ENCODE results near the gene TMEM132E. TPM values are rescaled to one million over a fixed set of nuclear protein-coding genes. Genes with fewer than 3 reads are reported as not detected.

TMEM132E gene
- total and polyA plus RNA-seq, 2 experiments from 2014 or later: 0.16 to 0.45 TPM

GRCh38 chr17:34610039-34610438 lies 30.7 kb downstream of the TMEM132E start:
- H3K4me1 ChIP-seq (ENCODE audit: insufficient read depth): peaks cover 47% of the 10 kb centered on the region
- no peak for TF ChIP-seq ZNF114 (CRISPR knock-in tag; IDR thresholded peaks at IDR 0.05)
- TF ChIP-seq ZNF331 (CRISPR knock-in tag; IDR thresholded peaks at IDR 0.05; ENCODE audit: low read depth): no peak
- no peak for TF ChIP-seq POLR2AphosphoS5 (IDR thresholded peaks at IDR 0.05; ENCODE audit: low read depth)
- TF ChIP-seq CREB1 (CRISPR knock-in tag; IDR thresholded peaks at IDR 0.05; ENCODE audit: low read depth): no peak
- TF ChIP-seq EZH2 (IDR thresholded peaks at IDR 0.05; ENCODE audit: low read depth, unreplicated experiment): no peak
- TF ChIP-seq ETS1 (IDR thresholded peaks at IDR 0.05): no peak
- TF ChIP-seq JUNB (IDR thresholded peaks at IDR 0.05; ENCODE audit: unreplicated experiment): no peak
- TF ChIP-seq CTCF (conservative IDR thresholded peaks at IDR 0.05; ENCODE audit: low read depth in 2 of 2): no peak
- TF ChIP-seq REST (IDR thresholded peaks at IDR 0.05; ENCODE audit: unreplicated experiment): no peak
- TF ChIP-seq STAT1 (IDR thresholded peaks at IDR 0.05; ENCODE audit: unreplicated experiment): no peak
- TF ChIP-seq NANOG (IDR thresholded peaks at IDR 0.05; ENCODE audit: borderline replicate concordance): no peak
- TF ChIP-seq ZNF462 (CRISPR knock-in tag; IDR thresholded peaks at IDR 0.05): no peak
- TF ChIP-seq EZH2phosphoT487 (IDR thresholded peaks at IDR 0.05; ENCODE audit: unreplicated experiment): no peak
- H3K27me3 ChIP-seq (ENCODE audit: insufficient read depth): no peaks in the 10 kb centered on the region
- H3K27ac ChIP-seq (ENCODE audit: low read depth): no peak overlapping the region
- H3K9me2 ChIP-seq (ENCODE audit: insufficient read depth): no peaks in the 10 kb centered on the region
- H3K4me2 ChIP-seq: no peak overlapping the region
- no peaks in the 10 kb centered on the region for H3F3A ChIP-seq (replicated peaks; ENCODE audit: low read depth)
- no peak overlapping the region for H3K4me3 Mint-ChIP-seq
- H3K27me3 Mint-ChIP-seq (ENCODE audit: insufficient read depth, low read depth, poor library complexity): peaks cover 23% of the 10 kb centered on the region
- ATAC-seq: no peak
- H2AFZ ChIP-seq: no peak overlapping the region
- H3K27ac Mint-ChIP-seq: no peak overlapping the region
- no peak overlapping the region for H3K4me3 ChIP-seq
- no peaks in the 10 kb centered on the region for H3K9me3 Mint-ChIP-seq
- H3K79me2 ChIP-seq (replicated peaks; ENCODE audit: insufficient read depth): no peaks in the 10 kb centered on the region
- no peak for DNase-seq (ENCODE audit: low spot score)
- H3K36me3 ChIP-seq (ENCODE audit: insufficient read depth): no peaks in the 10 kb centered on the region
- no peaks in the 10 kb centered on the region for H4K20me1 ChIP-seq (replicated peaks; ENCODE audit: insufficient read depth)
- H3K4me1 Mint-ChIP-seq: peaks cover 70% of the 10 kb centered on the region
- no peaks in the 10 kb centered on the region for H3K36me3 Mint-ChIP-seq (ENCODE audit: low read depth)
